H1 (cell line): ENCODE results near the gene SLC2A4. TPM values are rescaled to one million over a fixed set of nuclear protein-coding genes. Genes with fewer than 3 reads are reported as not detected.

Experiments used
- CTCF ChIA-PET: fragments of 300-600 bp; sonication (Branson Sonifier 250); formaldehyde crosslinking; loops from one replicate; lab custom pipeline; 2021; ENCODE audit not compliant: partially characterized antibody; lab: Charles Lee
- POLR2A ChIA-PET: fragments of 300-600 bp; sonication (Branson Sonifier 250); formaldehyde crosslinking; loops from one replicate; lab custom pipeline; 2021; ENCODE audit warnings: inconsistent platforms; ENCODE audit not compliant: partially characterized antibody; lab: Charles Lee
- DNase-seq, 2 experiments: peaks; one replicate each; pipeline versions ENCODE4 v3.0.0 to v3.0.0-alpha.2; 2010 to 2022; ENCODE audit warnings: low spot score in 2 of 2, low read depth in 1 of 2, mixed read lengths in 1 of 2
- FAIRE-seq: peaks from 2 replicates; lab custom pipeline; 2011; peaks lifted over from hg19 to GRCh38; lab: Jason Lieb, UNC
- H2AFZ ChIP-seq: 2 replicates; pipeline ENCODE4 v1.8.1; 2012; ENCODE audit warnings: low read length, inconsistent platforms
- H2AK5ac ChIP-seq: 2 replicates; pipeline ENCODE4 v1.6.1; 2013; ENCODE audit warnings: low read depth, low read length
- H2BK120ac ChIP-seq: replicated peaks from 2 replicates; pipeline ENCODE3; 2013; ENCODE audit warnings: low read depth, low read length, inconsistent platforms
- H2BK12ac ChIP-seq: 2 replicates; pipeline ENCODE4 v1.6.1; 2013; ENCODE audit warnings: low read depth, low read length
- H2BK15ac ChIP-seq: 2 replicates; pipeline ENCODE4 v1.6.1; 2013; ENCODE audit warnings: low read length
- H2BK20ac ChIP-seq: 2 replicates; pipeline ENCODE4 v1.6.1; 2013; ENCODE audit warnings: low read length
- H2BK5ac ChIP-seq: 2 replicates; pipeline ENCODE4 v1.6.1; 2013; ENCODE audit warnings: low read depth, low read length
- H3K14ac ChIP-seq: 2 replicates; pipeline ENCODE4 v1.6.1; 2013; ENCODE audit warnings: inconsistent platforms; ENCODE audit not compliant: insufficient read length
- H3K18ac ChIP-seq: 2 replicates; pipeline ENCODE4 v1.6.1; 2013; ENCODE audit warnings: low read length; ENCODE audit errors: extremely low read depth
- H3K23ac ChIP-seq: 2 replicates; pipeline ENCODE4 v1.6.1; 2013; ENCODE audit warnings: inconsistent platforms; ENCODE audit not compliant: insufficient read length
- H3K23me2 ChIP-seq: 2 replicates; pipeline ENCODE4 v1.6.1; 2013; ENCODE audit warnings: low read depth, low read length
- H3K27ac ChIP-seq: 2 replicates; pipeline ENCODE4 v1.6.1; 2011; ENCODE audit warnings: low read depth, low read length, inconsistent platforms
- H3K27me3 ChIP-seq, 4 experiments: replicated peaks in 1 of 4; 1 replicate in 1 of 4; 2 replicates in 3 of 4; pipeline versions ENCODE4 v1.6.1 to v1.8.1; 2011 to 2013; ENCODE audit warnings: low read length in 3 of 4, mild to moderate bottlenecking in 3 of 4, inconsistent platforms in 2 of 4, mixed read lengths in 2 of 4, moderate library complexity in 1 of 4; ENCODE audit not compliant: control insufficient read depth in 3 of 4, insufficient read depth in 3 of 4; ENCODE audit errors: extremely low read depth in 1 of 4
- H3K36me3 ChIP-seq, 4 experiments: 2 replicates each; pipeline versions ENCODE4 v1.6.1 to v1.8.1; 2011 to 2013; ENCODE audit warnings: mild to moderate bottlenecking in 4 of 4, low read length in 3 of 4, moderate library complexity in 2 of 4, control low read depth in 1 of 4, inconsistent platforms in 1 of 4; ENCODE audit not compliant: insufficient read depth in 4 of 4, control insufficient read depth in 2 of 4
- H3K4ac ChIP-seq: replicated peaks from 2 replicates; pipeline ENCODE3; 2013; ENCODE audit warnings: low read length, low read depth, mixed read lengths, inconsistent platforms; ENCODE audit not compliant: insufficient read length
- H3K4me1 ChIP-seq, 4 experiments: replicated peaks in 1 of 4; 1 replicate in 1 of 4; 2 replicates in 3 of 4; pipeline versions ENCODE4 v1.6.1 to v1.8.1; 2011 to 2013; ENCODE audit warnings: low read length in 3 of 4, inconsistent platforms in 2 of 4, mixed read lengths in 1 of 4; ENCODE audit not compliant: insufficient read depth in 4 of 4, control insufficient read depth in 3 of 4
- H3K4me2 ChIP-seq, 2 experiments: 2 replicates each; pipeline versions ENCODE4 v1.6.1 to v1.8.1; 2011 to 2013; ENCODE audit warnings: low read depth in 2 of 2, low read length in 2 of 2, control low read depth in 1 of 2, inconsistent platforms in 1 of 2, mild to moderate bottlenecking in 1 of 2; ENCODE audit not compliant: insufficient read depth in 1 of 2
- H3K4me3 ChIP-seq, 4 experiments: fragments of 200-600, 300-600 bp in 1 of 4; sonication (generic), shearing (Covaris generic), sonication (Bioruptor Twin) in 1 of 4; 2 replicates each; pipeline versions ENCODE4 v1.5.1 to v1.8.1; 2011 to 2016; ENCODE audit warnings: low read length in 4 of 4, low read depth in 3 of 4, control low read depth in 2 of 4, inconsistent platforms in 2 of 4, mild to moderate bottlenecking in 2 of 4, mixed read lengths in 1 of 4, moderate library complexity in 1 of 4; ENCODE audit not compliant: insufficient read depth in 2 of 4; ENCODE audit errors: extremely low read depth in 1 of 4
- H3K56ac ChIP-seq: replicated peaks from 2 replicates; pipeline ENCODE3; 2013; ENCODE audit warnings: low read depth, mild to moderate bottlenecking, mixed read lengths, low read length, inconsistent platforms; ENCODE audit not compliant: insufficient read length
- H3K79me1 ChIP-seq: 2 replicates; pipeline ENCODE4 v1.6.1; 2013; ENCODE audit warnings: low read depth, low read length, control low read depth
- H3K79me2 ChIP-seq, 2 experiments: 2 replicates each; pipeline versions ENCODE4 v1.6.1 to v1.8.1; 2012 to 2013; ENCODE audit warnings: low read length in 2 of 2, mild to moderate bottlenecking in 2 of 2, inconsistent platforms in 1 of 2; ENCODE audit not compliant: insufficient read depth in 2 of 2, control insufficient read depth in 1 of 2
- H3K9ac ChIP-seq, 4 experiments: replicated peaks in 1 of 4; 1 replicate in 1 of 4; 2 replicates in 3 of 4; pipeline versions ENCODE4 v1.6.1 to v1.8.1; 2011 to 2013; ENCODE audit warnings: low read depth in 3 of 4, low read length in 3 of 4, control low read depth in 2 of 4, mild to moderate bottlenecking in 2 of 4, moderate library complexity in 2 of 4, inconsistent platforms in 1 of 4; ENCODE audit errors: extremely low read depth in 1 of 4
- H3K9me3 ChIP-seq, 2 experiments: 2 replicates each; pipeline versions ENCODE4 v1.6.1 to v1.8.1; 2012 to 2013; ENCODE audit warnings: mild to moderate bottlenecking in 2 of 2, moderate library complexity in 2 of 2, control low read depth in 1 of 2, inconsistent platforms in 1 of 2, low read depth in 1 of 2, low read length in 1 of 2, mixed read lengths in 1 of 2; ENCODE audit not compliant: insufficient read depth in 2 of 2
- H4K20me1 ChIP-seq, 2 experiments: replicated peaks in 1 of 2; 2 replicates each; pipeline versions ENCODE3 to v1.8.1; 2011 to 2013; ENCODE audit warnings: inconsistent platforms in 2 of 2, low read length in 2 of 2, mild to moderate bottlenecking in 1 of 2; ENCODE audit not compliant: insufficient read depth in 2 of 2, control insufficient read depth in 1 of 2
- H4K5ac ChIP-seq: 2 replicates; pipeline ENCODE4 v1.6.1; 2013; ENCODE audit warnings: low read length, low read depth, mixed read lengths, inconsistent platforms; ENCODE audit not compliant: insufficient read length
- H4K8ac ChIP-seq: 2 replicates; pipeline ENCODE4 v1.8.0; 2013; ENCODE audit warnings: mild to moderate bottlenecking, moderate library complexity, low read length, inconsistent platforms; ENCODE audit not compliant: insufficient read depth; ENCODE audit errors: extremely low read depth
- H4K91ac ChIP-seq: replicated peaks from 2 replicates; pipeline ENCODE3; 2013; ENCODE audit warnings: low read length, mixed read lengths, inconsistent platforms; ENCODE audit not compliant: insufficient read length
- BRCA1 ChIP-seq: IDR thresholded peaks from 2 replicates; pipeline ENCODE4 v1.6.1; 2012; ENCODE audit warnings: low read depth, low read length, improper control_type of control experiment
- CBX5 ChIP-seq: fragments of 300-800, 300-1000 bp; sonication (generic); IDR thresholded peaks from 2 replicates; pipeline ENCODE4 v1.7.1; 2016; ENCODE audit warnings: antibody characterized with exemption, low read length, low read depth
- EGR1 ChIP-seq: IDR thresholded peaks from 2 replicates; pipeline ENCODE4 v1.6.1; 2011; ENCODE audit warnings: low read depth, low read length, borderline replicate concordance
- HDAC2 ChIP-seq, 2 experiments: fragments of 300-600 bp in 1 of 2; sonication (generic) in 1 of 2; IDR thresholded peaks; 2 replicates each; pipeline ENCODE4 v1.6.1; 2011 to 2012; ENCODE audit warnings: low read depth in 2 of 2, low read length in 2 of 2, mild to moderate bottlenecking in 2 of 2, moderate library complexity in 2 of 2, borderline replicate concordance in 1 of 2, inconsistent platforms in 1 of 2
- JUN ChIP-seq: IDR thresholded peaks from 2 replicates; pipeline ENCODE4 v1.6.1; 2011; ENCODE audit warnings: low read depth, mild to moderate bottlenecking, improper control_type of control experiment, low read length
- POU5F1 ChIP-seq: IDR thresholded peaks from 2 replicates; pipeline ENCODE4 v1.6.1; 2011; ENCODE audit warnings: low read depth, mild to moderate bottlenecking, low read length, moderate library complexity
- RAD21 ChIP-seq, 2 experiments: IDR thresholded peaks in 1 of 2; conservative IDR thresholded peaks in 1 of 2; 2 replicates each; pipeline ENCODE4 v1.6.1; 2011; ENCODE audit warnings: low read depth in 2 of 2, low read length in 2 of 2, improper control_type of control experiment in 1 of 2, inconsistent platforms in 1 of 2, mild to moderate bottlenecking in 1 of 2, moderate library complexity in 1 of 2
- SAP30 ChIP-seq: fragments of 300-600 bp; sonication (generic); IDR thresholded peaks from 2 replicates; pipeline ENCODE4 v1.7.1; 2012; ENCODE audit warnings: low read length, moderate library complexity, mild to moderate bottlenecking, inconsistent platforms; ENCODE audit not compliant: insufficient read depth, insufficient replicate concordance
- SIN3A ChIP-seq, 2 experiments: IDR thresholded peaks in 1 of 2; conservative IDR thresholded peaks in 1 of 2; 2 replicates each; pipeline ENCODE4 v1.6.1; 2011 to 2012; ENCODE audit warnings: low read length in 2 of 2, improper control_type of control experiment in 1 of 2, low read depth in 1 of 2, mild to moderate bottlenecking in 1 of 2
- SIX5 ChIP-seq: IDR thresholded peaks from 2 replicates; pipeline ENCODE4 v1.6.1; 2011; ENCODE audit warnings: mild to moderate bottlenecking, low read depth, low read length
- SP1 ChIP-seq: IDR thresholded peaks from 2 replicates; pipeline ENCODE4 v1.6.1; 2011; ENCODE audit warnings: low read depth, low read length
- SP4 ChIP-seq: IDR thresholded peaks from 2 replicates; pipeline ENCODE4 v1.6.1; 2012; ENCODE audit warnings: low read length, inconsistent platforms
- YY1 ChIP-seq: IDR thresholded peaks from 2 replicates; pipeline ENCODE4 v1.6.1; 2011; ENCODE audit warnings: low read depth, mild to moderate bottlenecking, low read length
- WGBS, 2 experiments: shearing (Covaris generic) in 1 of 2; methylation state at CpG; one replicate each; pipeline versions ENCODE4 v1.1.6 to v1.1.7; 2013 to 2015; ENCODE audit warnings: low lambda C conversion rate in 2 of 2, mixed read lengths in 2 of 2, inconsistent platforms in 1 of 2, low coverage in 1 of 2, missing lambda C conversion rate in 1 of 2; ENCODE audit not compliant: insufficient replicate concordance in 2 of 2, insufficient coverage in 1 of 2, insufficient read length in 1 of 2; ENCODE audit errors: extremely low coverage in 1 of 2, missing lambda C conversion rate in 1 of 2; 5-methylcytosine and 5-hydroxymethylcytosine counted together
- polyA plus RNA-seq, 7 experiments: library from polyadenylated mRNA; depleted of rRNA in 3 of 7; stranded (reverse) in 5 of 7; unstranded in 2 of 7; fragments of >200 nt in 5 of 7; fragments of 200-250 nt in 2 of 7; gene quantifications; 1 replicate in 5 of 7; 2 replicates in 1 of 7; 4 replicates in 1 of 7; pipeline versions ENCODE4 v1.2.1 to v1.2.3, GENCODE V29; 2011 to 2013; ENCODE audit warnings: missing spikeins in 2 of 7, mixed read lengths in 2 of 7
- total RNA-seq: library from RNA; stranded (reverse); fragmentation: NEBNext Ultra II Directional; extraction: Animal tissue kit (Norgen Biotek cat#: 25700); gene quantifications from 2 replicates; pipeline ENCODE4 v1.2.1, GENCODE V29; 2021

SLC2A4 gene
- total and polyA plus RNA-seq, 2 of the 8 experiments (the other 6 are each of a cell fraction or from before 2014, with no cell fraction given), result 5.7 to 6.9 TPM

GRCh38 chr17:7332111-7332510 lies 50.6 kb downstream of the SLC2A4 start:
- Histone ChIP-seq H3K18ac (no peak overlapping the region), H3K27ac (no peak overlapping the region), H2AFZ (no peak overlapping the region), H3K23me2 (peaks cover 8% of the 10 kb centered on the region), H2BK15ac (no peak overlapping the region), H3K79me1 (no peaks in the 10 kb centered on the region; the same call in 1 of the 2 replicates), H2BK20ac (no peak overlapping the region), H3K4me3 (no peak overlapping the region), H4K5ac (no peak overlapping the region), H3K56ac (no peak overlapping the region), H4K8ac (no peak overlapping the region), H2BK120ac (no peak overlapping the region), H2BK5ac (no peak overlapping the region; the same call in 1 of the 2 replicates), H2AK5ac (no peak overlapping the region), H3K27me3 (no peaks in the 10 kb centered on the region), H3K23ac (no peak overlapping the region), H3K4me2 (no peak overlapping the region), H4K20me1 (no peaks in the 10 kb centered on the region), H3K36me3 (no peaks in the 10 kb centered on the region), H3K79me2 (peaks cover 0 to 12% of the 10 kb centered on the region in 2 experiments; a peak in 2 of 4 replicates), H3K4ac (no peak overlapping the region), H3K14ac (no peak overlapping the region), H4K91ac (peak overlapping the region; percentile 57), H3K4me1 (peaks cover 3 to 27% (median 16%) of the 10 kb centered on the region in 4 experiments), H3K9ac (peak overlapping the region in 1 of 4 experiments; percentile 36; a peak in 2 of 7 replicates), H3K9me3 (no peaks in the 10 kb centered on the region), H2BK12ac (peak overlapping the region; percentile 71; the same call in 1 of the 2 replicates)
- FAIRE-seq (no peak), DNase-seq (no peak)
- WGBS, 2 experiments, result 73% methylated on average over 7 of the region's 7 CpGs; no CpG with 5 or more reads in 1 of the 2 experiments
- ChIA-PET CTCF (interaction anchor here (0.8 to 9.3 kb wide), 3 partner anchors 13 to 200 kb away, joined by 3 to 167 read pairs (median 82); no protein-coding TSS in a partner anchor), POLR2A (interaction anchor here (1.2 to 13.4 kb wide), 4 partner anchors 15 to 257 kb away, joined by 3 to 223 read pairs (median 4); partner anchors contain the start of gene GPS2)
- no peak for TF ChIP-seq BRCA1
- TF ChIP-seq JUN, result no peak
- TF ChIP-seq SP1, result no peak
- TF ChIP-seq SIN3A (conservative IDR thresholded peaks at IDR 0.05 in 1 of 2, IDR thresholded peaks at IDR 0.05 in 1 of 2; ENCODE audit: low read depth in 1 of 2, low read length in 2 of 2), result no peak
- no peak for TF ChIP-seq CBX5
- no peak for TF ChIP-seq YY1
- no peak for TF ChIP-seq RAD21 (IDR thresholded peaks at IDR 0.05 in 1 of 2, conservative IDR thresholded peaks at IDR 0.05 in 1 of 2; ENCODE audit: low read depth in 2 of 2, low read length in 2 of 2)
- no peak for TF ChIP-seq SAP30
- TF ChIP-seq SIX5, result no peak
- no peak for TF ChIP-seq POU5F1
- TF ChIP-seq SP4, result no peak
- TF ChIP-seq HDAC2 (IDR thresholded peaks at IDR 0.05; ENCODE audit: borderline replicate concordance in 1 of 2, low read depth in 2 of 2, low read length in 2 of 2), result no peak
- no peak for TF ChIP-seq EGR1
